GM12878 (cell line): ENCODE data around the gene GKN2.

ENCODE experiments used
- EZH2 ChIP-seq: IDR thresholded peaks from 2 replicates; pipeline ENCODE4 v1.6.1; 2012; ENCODE audit warnings: low read depth, mild to moderate bottlenecking, control low read depth, inconsistent platforms, low read length, borderline replicate concordance; ENCODE audit not compliant: control insufficient read depth
- FOXM1 ChIP-seq: IDR thresholded peaks from 2 replicates; pipeline ENCODE4 v1.6.1; 2012; ENCODE audit warnings: low read depth, mild to moderate bottlenecking, inconsistent platforms, low read length, moderate library complexity
- ZNF384 ChIP-seq: IDR thresholded peaks from 2 replicates; pipeline ENCODE4 v1.6.1; 2012; ENCODE audit warnings: low read depth, mild to moderate bottlenecking, low read length, improper control_type of control experiment, borderline replicate concordance

DNA sequence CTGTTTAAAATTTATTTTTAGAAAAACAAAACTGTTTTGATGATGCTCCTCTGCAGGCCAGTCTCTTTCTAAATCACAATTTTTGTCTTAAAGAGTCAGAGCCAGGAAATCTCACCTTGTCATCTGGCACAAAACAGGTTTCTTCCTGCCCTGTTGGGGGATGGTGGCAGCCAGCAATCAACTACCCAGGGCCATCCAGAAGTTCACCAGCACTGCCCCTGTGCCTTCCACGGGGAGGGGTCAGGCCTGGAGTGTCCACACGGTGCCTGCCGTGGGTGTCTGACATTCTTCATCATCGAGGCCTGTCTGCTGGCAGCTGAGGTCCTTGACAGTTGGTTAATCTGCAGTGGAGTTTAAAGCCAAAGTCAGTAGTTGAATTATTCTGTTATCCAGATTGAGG, 41.4 kb downstream of the GKN2 start:
- TF ChIP-seq ZNF384 (no peak), EZH2 (no peak), FOXM1 (no peak)
